DND-41 (cell line): ENCODE data around the gene RBM20.

Source experiments
- ATAC-seq: fragments of 200-7000 bp; cut with Tn5 transposase; 3 replicates; pipeline ENCODE4 v1.9.1; 2021; ENCODE audit warnings: low read depth; ENCODE audit not compliant: insufficient read depth
- DNase-seq: peaks from one replicate; pipeline ENCODE4 v3.0.0-alpha.2; 2020
- H2AFZ ChIP-seq: 2 replicates; pipeline ENCODE4 v1.6.0; 2012; ENCODE audit warnings: low read depth, low read length
- H3K27ac ChIP-seq: 2 replicates; pipeline ENCODE4 v1.5.1; 2012; ENCODE audit warnings: low read length, inconsistent platforms
- H3K27me3 ChIP-seq: fragments of 200-600 bp; sonication (generic); 2 replicates; pipeline ENCODE4 v1.6.0; 2012; ENCODE audit warnings: low read length, mild to moderate bottlenecking, inconsistent platforms; ENCODE audit not compliant: insufficient read depth, poor library complexity
- H3K36me3 ChIP-seq: 2 replicates; pipeline ENCODE4 v1.5.1; 2012; ENCODE audit warnings: low read length, inconsistent platforms; ENCODE audit not compliant: insufficient read depth
- H3K4me1 ChIP-seq: 2 replicates; pipeline ENCODE4 v1.5.1; 2012; ENCODE audit warnings: mild to moderate bottlenecking, low read length; ENCODE audit not compliant: insufficient read depth
- H3K4me2 ChIP-seq: 2 replicates; pipeline ENCODE4 v1.6.0; 2012; ENCODE audit warnings: mild to moderate bottlenecking, moderate library complexity, low read length, inconsistent platforms; ENCODE audit not compliant: insufficient read depth
- H3K4me3 ChIP-seq, 2 experiments: fragments of 200-600 bp in 1 of 2; shearing (Covaris generic) in 1 of 2; 2 replicates each; pipeline ENCODE4 v1.5.1; 2012 to 2016; ENCODE audit warnings: inconsistent platforms in 2 of 2, low read length in 2 of 2, mild to moderate bottlenecking in 2 of 2, low read depth in 1 of 2, moderate library complexity in 1 of 2
- H3K79me2 ChIP-seq: 2 replicates; pipeline ENCODE4 v1.6.0; 2012; ENCODE audit warnings: low read length, inconsistent platforms; ENCODE audit not compliant: insufficient read depth
- H3K9ac ChIP-seq: 2 replicates; pipeline ENCODE4 v1.6.0; 2012; ENCODE audit warnings: low read depth, mild to moderate bottlenecking, inconsistent platforms, low read length, moderate library complexity
- H3K9me3 ChIP-seq: 2 replicates; pipeline ENCODE4 v1.5.1; 2012; ENCODE audit warnings: low read length, moderate library complexity, mild to moderate bottlenecking, inconsistent platforms; ENCODE audit not compliant: insufficient read depth, severe bottlenecking
- H4K20me1 ChIP-seq: 2 replicates; pipeline ENCODE4 v1.6.0; 2012; ENCODE audit warnings: low read length; ENCODE audit not compliant: insufficient read depth
- CTCF ChIP-seq: IDR thresholded peaks from 2 replicates; pipeline ENCODE4 v1.5.1; 2012; ENCODE audit warnings: borderline replicate concordance, low read length, moderate library complexity, mild to moderate bottlenecking; ENCODE audit not compliant: poor library complexity, severe bottlenecking; ENCODE audit errors: extremely low read depth
- EZH2 ChIP-seq: IDR thresholded peaks from 3 replicates; pipeline ENCODE4 v1.6.1; 2012; ENCODE audit warnings: borderline replicate concordance, low read depth, mild to moderate bottlenecking, moderate library complexity, low read length, inconsistent platforms; ENCODE audit not compliant: severe bottlenecking

RBM20 gene

DNA sequence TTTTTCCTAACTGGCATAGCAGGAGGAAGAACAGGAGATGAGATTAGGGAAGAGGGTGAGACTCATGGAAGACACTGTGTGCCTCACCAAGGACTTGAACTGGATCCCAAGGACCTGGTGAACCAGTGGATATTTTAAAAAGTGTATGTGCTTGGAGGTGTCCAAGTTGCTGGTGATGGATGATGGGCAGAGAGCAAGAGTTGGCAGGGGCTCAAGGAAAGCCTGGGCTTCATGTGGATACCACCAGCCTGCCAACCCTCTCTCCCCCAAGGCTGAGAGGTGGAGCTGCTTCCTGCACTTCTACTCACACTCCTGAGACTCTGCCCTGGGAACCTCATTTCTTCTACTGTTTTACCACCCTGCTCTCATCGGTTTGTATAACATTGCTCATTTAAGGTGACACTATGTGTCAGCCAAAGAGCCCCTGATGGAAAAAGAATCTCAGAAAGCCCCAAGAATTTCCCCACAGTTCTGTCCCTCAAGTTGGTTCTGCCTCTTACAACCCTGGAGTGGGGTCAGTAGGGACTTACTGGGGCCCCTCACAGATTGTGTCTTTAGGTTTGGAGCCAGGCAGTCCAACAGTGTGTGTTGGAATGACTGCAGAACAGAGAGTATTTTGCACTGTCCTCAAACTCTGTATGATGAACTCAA, 171.3 kb downstream of the RBM20 start:
- no peaks in the 10 kb centered on the region for H3K4me1 ChIP-seq
- H3K36me3 ChIP-seq, result no peaks in the 10 kb centered on the region
- no peaks in the 10 kb centered on the region for H3K9me3 ChIP-seq
- H4K20me1 ChIP-seq, result no peaks in the 10 kb centered on the region
- TF ChIP-seq CTCF (no peak), EZH2 (no peak)
- no peak overlapping the region for H3K27ac ChIP-seq
- no peak overlapping the region for H3K9ac ChIP-seq
- DNase-seq, result no peak
- H2AFZ ChIP-seq, result no peak overlapping the region
- no peak overlapping the region for H3K4me2 ChIP-seq
- no peak overlapping the region for H3K4me3 ChIP-seq
- ATAC-seq, result no peak
- H3K27me3 ChIP-seq, result no peaks in the 10 kb centered on the region
- H3K79me2 ChIP-seq, result no peaks in the 10 kb centered on the region

DNA sequence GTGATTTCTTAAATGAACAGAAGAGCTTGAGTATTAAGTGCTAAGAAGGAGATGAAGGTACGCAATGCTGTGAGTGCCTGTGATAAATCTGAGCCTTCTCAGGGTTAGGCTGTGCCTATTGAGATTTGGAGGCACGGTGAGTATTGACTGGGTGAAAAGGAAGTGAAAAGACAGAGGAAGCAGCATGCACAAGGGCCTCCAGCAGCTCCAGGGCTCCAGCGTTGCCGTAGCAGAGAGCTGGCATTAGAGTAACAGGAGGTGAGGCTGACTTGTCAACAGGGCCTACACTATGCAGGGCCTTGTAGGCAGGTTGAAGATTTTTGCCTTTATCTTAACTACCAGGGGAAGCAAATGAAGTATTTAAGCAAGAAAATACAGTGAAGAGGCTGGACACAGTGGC, 173.5 kb downstream of the RBM20 start:
- H3K9me3 ChIP-seq, result no peaks in the 10 kb centered on the region
- H3K36me3 ChIP-seq, result no peaks in the 10 kb centered on the region
- DNase-seq, result no peak
- TF ChIP-seq CTCF (no peak), EZH2 (no peak)
- ATAC-seq, result no peak
- no peaks in the 10 kb centered on the region for H4K20me1 ChIP-seq
- H3K4me2 ChIP-seq, result no peak overlapping the region
- no peak overlapping the region for H3K27ac ChIP-seq
- no peak overlapping the region for H2AFZ ChIP-seq
- H3K4me3 ChIP-seq, result no peak overlapping the region
- no peak overlapping the region for H3K9ac ChIP-seq
- no peaks in the 10 kb centered on the region for H3K79me2 ChIP-seq
- no peaks in the 10 kb centered on the region for H3K4me1 ChIP-seq
- no peaks in the 10 kb centered on the region for H3K27me3 ChIP-seq

GRCh38 chr10:110818311-110819256, 174.4 kb downstream of the RBM20 start:
- no peak for ATAC-seq
- no peak overlapping the region for H3K9ac ChIP-seq

More at GRCh38 chr10:110818311-110819256, 174.4 kb downstream of the RBM20 start:
- no peaks in the 10 kb centered on the region for H3K27me3 ChIP-seq
- no peak overlapping the region for H3K27ac ChIP-seq
- H3K4me3 ChIP-seq, result no peak overlapping the region
- no peaks in the 10 kb centered on the region for H3K79me2 ChIP-seq
- no peak for TF ChIP-seq CTCF
- TF ChIP-seq EZH2, result no peak
- H2AFZ ChIP-seq, result no peak overlapping the region
- no peak for DNase-seq
- no peaks in the 10 kb centered on the region for H3K9me3 ChIP-seq
- no peaks in the 10 kb centered on the region for H3K36me3 ChIP-seq
- H4K20me1 ChIP-seq, result no peaks in the 10 kb centered on the region
- no peak overlapping the region for H3K4me2 ChIP-seq
- H3K4me1 ChIP-seq, result no peaks in the 10 kb centered on the region
